ENCODE data around the gene CFP.

- TF ChIP-seq, protein P1, sequence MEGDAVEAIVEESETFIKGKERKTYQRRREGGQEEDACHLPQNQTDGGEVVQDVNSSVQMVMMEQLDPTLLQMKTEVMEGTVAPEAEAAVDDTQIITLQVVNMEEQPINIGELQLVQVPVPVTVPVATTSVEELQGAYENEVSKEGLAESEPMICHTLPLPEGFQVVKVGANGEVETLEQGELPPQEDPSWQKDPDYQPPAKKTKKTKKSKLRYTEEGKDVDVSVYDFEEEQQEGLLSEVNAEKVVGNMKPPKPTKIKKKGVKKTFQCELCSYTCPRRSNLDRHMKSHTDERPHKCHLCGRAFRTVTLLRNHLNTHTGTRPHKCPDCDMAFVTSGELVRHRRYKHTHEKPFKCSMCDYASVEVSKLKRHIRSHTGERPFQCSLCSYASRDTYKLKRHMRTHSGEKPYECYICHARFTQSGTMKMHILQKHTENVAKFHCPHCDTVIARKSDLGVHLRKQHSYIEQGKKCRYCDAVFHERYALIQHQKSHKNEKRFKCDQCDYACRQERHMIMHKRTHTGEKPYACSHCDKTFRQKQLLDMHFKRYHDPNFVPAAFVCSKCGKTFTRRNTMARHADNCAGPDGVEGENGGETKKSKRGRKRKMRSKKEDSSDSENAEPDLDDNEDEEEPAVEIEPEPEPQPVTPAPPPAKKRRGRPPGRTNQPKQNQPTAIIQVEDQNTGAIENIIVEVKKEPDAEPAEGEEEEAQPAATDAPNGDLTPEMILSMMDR (IDR thresholded peaks at IDR 0.05), result no peak
- no peak for TF ChIP-seq POLR2A (IDR thresholded peaks at IDR 0.05)
Observed at GRCh38 chrX:47623540-47624027, 6.1 kb downstream of the CFP start.

All from prostate gland (tissue), 2 donors.